ENCODE results near the gene TUBAL3. TPM values are rescaled to one million over a fixed set of nuclear protein-coding genes. Genes with fewer than 3 reads are reported as not detected.
"Not testable (repeated sequence)": the region's sequence is repeated elsewhere in the genome, so short reads cannot be mapped to it uniquely, and the experiment has no call there.

TUBAL3 gene
- total RNA-seq, 1 donor: 1.3 TPM

DNA sequence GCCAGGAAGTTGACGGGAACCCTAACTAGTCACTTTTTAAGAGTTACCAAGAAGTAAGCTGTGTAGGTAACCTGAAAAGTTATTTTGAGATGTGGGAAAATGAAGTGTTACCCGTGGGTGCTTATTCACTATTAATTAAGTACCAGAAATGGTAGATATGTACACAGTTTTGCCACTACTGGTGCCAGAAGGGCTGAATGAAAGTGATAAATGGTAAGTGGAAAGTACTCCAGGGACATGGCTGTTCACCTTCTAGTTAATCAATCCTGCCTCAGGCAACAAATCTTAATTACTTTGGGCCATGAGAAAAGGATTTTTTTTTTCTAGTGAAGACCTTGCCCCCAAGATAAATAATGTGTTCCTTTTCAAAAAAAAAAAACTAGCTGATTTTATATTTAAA lies 23.5 kb upstream of the TUBAL3 start:
- no peak for DNase-seq (ENCODE audit: low read depth in 2 of 3, low spot score in 2 of 3)

GRCh38 chr10:5424751-5425150 lies 20.1 kb upstream of the TUBAL3 start:
- no peak for DNase-seq (ENCODE audit: low read depth in 2 of 3, low spot score in 2 of 3)

DNA sequence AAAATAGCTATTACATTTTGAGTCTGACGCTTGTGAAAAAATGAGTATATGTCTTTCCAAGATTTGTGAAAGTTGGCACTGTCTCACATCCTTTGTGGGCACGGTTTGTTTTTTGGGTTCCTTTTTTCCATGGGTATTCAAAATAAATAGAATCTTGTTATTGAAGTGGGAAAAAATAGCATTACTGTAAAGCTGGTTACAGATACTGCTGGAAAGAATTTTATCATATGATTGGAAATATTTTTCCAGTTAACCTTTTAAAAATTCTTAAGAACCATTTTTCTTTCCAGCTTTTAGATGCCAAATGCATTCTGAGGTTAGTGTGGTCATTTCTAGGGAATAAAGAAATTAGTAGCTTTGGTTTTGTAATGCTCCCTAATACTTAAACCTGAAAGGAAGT lies 19.1 kb upstream of the TUBAL3 start:
- no peak for DNase-seq (ENCODE audit: low read depth in 2 of 3, low spot score in 2 of 3)

GRCh38 chr10:5419466-5420094 lies 15.0 kb upstream of the TUBAL3 start:
- peak in 2 of 3 donors; percentile 18 to 52 for DNase-seq (ENCODE audit: low read depth in 2 of 3, low spot score in 2 of 3)

DNA sequence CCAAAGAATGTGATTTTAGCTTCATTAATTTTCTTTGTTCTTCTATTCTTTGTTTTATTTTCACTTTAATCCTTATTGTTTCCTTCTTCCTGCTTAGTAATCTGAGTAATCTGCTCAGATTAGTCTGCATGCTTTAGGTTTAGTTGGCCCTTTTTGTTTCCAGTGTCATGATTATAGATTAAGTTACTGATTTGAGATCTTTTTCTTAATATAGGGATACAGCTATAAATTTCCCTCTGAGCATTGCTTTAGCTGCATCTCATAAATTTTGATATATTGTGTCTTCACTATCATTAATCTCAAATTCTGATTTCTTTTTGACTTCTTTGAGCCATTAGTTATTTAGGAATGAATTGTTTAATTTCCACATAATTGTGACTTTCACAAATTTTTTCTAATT lies 14.0 kb upstream of the TUBAL3 start:
- no peak for DNase-seq (ENCODE audit: low read depth in 2 of 3, low spot score in 2 of 3)

- no peak for DNase-seq (ENCODE audit: low read depth in 2 of 3, low spot score in 2 of 3)
Observed at GRCh38 chr10:5416981-5417380, 12.4 kb upstream of the TUBAL3 start.

- peak in 2 of 3 donors; percentile 4 to 9 for DNase-seq (ENCODE audit: low read depth in 2 of 3, low spot score in 2 of 3)
Observed at GRCh38 chr10:5413012-5413938, 8.6 kb upstream of the TUBAL3 start.

- peak; percentile 29 to 82 (median 74) for DNase-seq (ENCODE audit: low read depth in 2 of 3, low spot score in 2 of 3)
Observed at GRCh38 chr10:5412277-5412941, 7.8 kb upstream of the TUBAL3 start, which contains the start of gene NET1. TSS of gene NET1 (plus strand) at chr10:5412557. CDS start at chr10:5412693, 136 bp downstream.

DNA sequence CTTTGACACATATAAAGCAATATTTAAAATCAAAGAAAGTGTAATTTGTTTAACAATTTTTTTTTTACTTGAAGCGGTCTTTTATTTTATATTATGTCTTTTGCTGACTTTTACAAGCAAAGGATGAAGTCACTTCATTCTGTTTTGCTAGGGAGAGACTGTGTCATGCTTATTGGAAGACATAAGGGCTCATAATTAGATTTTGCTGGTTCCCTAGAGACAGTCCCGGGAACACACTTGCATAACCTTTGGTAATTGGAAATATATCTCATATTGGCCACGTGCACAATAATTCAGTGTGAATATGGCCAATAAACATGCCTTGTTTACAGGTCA lies 7.3 kb upstream of the TUBAL3 start:
- DNase-seq (ENCODE audit: low read depth in 2 of 3, low spot score in 2 of 3): no peak

- not testable (repeated sequence) for DNase-seq (ENCODE audit: low read depth in 2 of 3, low spot score in 2 of 3)
Observed at GRCh38 chr10:5410787-5411186, 6.2 kb upstream of the TUBAL3 start.

- no peak for DNase-seq (ENCODE audit: low read depth in 2 of 3, low spot score in 2 of 3)
Observed at GRCh38 chr10:5406918-5407317, 2.3 kb upstream of the TUBAL3 start.

DNA sequence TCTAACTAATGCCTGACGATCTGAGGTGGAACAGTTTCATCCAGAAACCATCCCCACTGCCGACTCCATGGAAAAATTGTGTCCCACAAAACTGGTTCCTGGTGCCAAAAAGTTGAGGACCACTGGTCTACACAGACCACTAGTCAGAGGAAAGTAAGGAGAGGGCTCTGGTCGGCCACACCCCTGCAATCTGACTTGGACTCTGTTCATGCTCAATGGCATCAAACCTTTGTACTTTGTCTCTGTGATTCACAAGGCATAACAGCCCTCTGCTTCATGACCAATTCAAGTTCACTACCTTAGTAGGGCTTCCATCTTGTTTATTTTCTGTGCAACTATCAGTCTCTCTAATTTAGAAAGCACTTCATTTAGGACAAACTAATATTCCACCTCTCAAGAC lies 1.8 kb downstream of the TUBAL3 start:
- DNase-seq (ENCODE audit: low read depth in 2 of 3, low spot score in 2 of 3): no peak

- DNase-seq (ENCODE audit: low read depth in 2 of 3, low spot score in 2 of 3): no peak
Observed at GRCh38 chr10:5400468-5401240, 4.0 kb downstream of the TUBAL3 start.

GRCh38 chr10:5399332-5399731 lies 5.3 kb downstream of the TUBAL3 start:
- no peak for DNase-seq (ENCODE audit: low read depth in 2 of 3, low spot score in 2 of 3)

DNA sequence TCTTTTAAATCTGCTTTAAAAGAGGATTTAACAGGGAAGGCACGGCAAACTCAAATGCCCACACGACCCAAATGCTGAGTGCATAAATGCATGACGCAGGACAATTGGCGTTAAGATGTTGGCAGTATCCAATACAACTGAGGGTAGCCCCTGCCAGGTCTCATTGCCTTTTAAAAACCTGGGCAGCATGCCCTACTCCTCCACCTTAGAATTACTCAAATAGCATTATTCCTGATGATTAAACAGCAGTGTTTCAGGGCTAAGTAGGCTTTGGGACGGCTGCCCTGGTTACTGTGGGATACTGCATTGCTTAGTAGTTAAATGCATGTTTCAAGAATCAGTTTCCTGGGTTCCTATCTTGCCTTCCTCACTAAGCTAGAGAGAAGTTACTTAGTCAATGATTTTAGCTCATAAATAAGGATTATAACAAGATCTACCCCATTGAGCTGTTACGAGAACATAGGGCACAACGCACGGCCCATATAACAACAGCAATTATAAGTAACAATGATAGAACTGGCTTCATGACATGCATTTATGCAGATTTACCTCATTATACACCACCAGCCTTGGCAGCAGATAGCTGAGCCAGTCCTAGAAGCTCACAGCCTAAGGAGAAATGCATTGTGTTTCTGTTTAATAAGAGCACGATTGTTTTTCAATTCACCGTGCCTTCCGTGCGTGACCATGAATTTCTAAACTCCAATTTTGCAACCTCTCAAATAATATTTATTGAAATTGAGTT lies 7.9 kb downstream of the TUBAL3 start:
- DNase-seq (ENCODE audit: low read depth in 2 of 3, low spot score in 2 of 3): no peak

GRCh38 chr10:5395168-5395567 lies 9.5 kb downstream of the TUBAL3 start:
- DNase-seq (ENCODE audit: low read depth in 2 of 3, low spot score in 2 of 3): no peak

DNA sequence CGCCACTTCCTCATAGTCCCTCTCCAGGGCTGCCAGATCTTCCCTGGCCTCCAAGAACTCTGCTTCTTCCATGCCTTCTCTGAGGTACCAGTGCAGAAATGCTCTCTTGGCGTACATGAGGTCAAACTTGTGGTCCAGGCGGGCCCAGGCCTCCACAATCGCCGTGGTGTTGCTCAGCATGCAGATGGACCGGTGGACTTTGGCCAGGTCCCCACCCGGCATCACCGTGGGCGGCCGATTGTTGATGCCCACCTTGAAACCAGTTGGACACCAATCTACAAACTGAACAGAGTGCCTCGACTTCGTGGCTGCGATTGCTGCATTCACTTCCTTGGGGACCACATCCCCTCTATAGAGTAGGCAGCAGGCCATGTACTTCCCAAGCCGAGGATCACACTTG lies 11.1 kb downstream of the TUBAL3 start:
- no peak for DNase-seq (ENCODE audit: low read depth in 2 of 3, low spot score in 2 of 3)

- DNase-seq (ENCODE audit: low read depth in 2 of 3, low spot score in 2 of 3): no peak
Observed at GRCh38 chr10:5391790-5392189, 12.8 kb downstream of the TUBAL3 start.

DNA sequence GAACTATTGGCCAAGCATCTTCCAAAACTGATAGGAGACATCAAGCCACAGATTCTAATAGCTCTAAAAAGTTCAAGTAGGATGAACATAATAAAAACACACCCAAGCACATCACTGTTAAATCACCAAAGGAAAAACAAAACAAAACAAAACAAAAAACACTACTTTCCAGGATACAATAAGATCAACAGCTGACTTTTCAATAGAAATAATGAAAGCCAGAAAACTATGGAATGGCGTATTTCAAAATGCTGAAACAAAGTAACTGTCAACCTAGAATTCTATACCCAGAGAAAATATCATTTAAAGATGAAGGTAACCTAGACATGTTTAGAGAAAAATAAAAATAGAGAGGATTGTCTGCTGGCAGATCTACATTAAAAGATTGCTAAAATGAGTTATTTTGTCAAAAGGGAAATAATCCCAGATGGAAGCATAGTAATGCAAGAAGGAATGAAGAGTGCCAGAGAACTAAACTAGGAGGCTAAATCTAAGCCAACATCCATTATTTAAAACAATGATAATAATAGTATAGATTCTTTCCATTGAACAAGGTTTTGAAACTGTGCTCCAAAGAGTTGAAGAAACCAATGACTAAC lies 13.9 kb downstream of the TUBAL3 start:
- peak in 1 of 3 donors; percentile 23 for DNase-seq (ENCODE audit: low read depth in 2 of 3, low spot score in 2 of 3)

GRCh38 chr10:5387169-5387568 lies 17.5 kb downstream of the TUBAL3 start:
- DNase-seq (ENCODE audit: low read depth in 2 of 3, low spot score in 2 of 3): no peak

Measured in hematopoietic multipotent progenitor cell (in vitro differentiated cells).